ENCODE results near the gene SH3RF3. TPM values are rescaled to one million over a fixed set of nuclear protein-coding genes. Genes with fewer than 3 reads are reported as not detected.

Gene SH3RF3
- total and polyA plus RNA-seq, 10 of the 15 experiments (the other 5 are each of a cell fraction or from before 2014, with no cell fraction given), result 0.08 to 8.8 (median 2.3) TPM

DNA sequence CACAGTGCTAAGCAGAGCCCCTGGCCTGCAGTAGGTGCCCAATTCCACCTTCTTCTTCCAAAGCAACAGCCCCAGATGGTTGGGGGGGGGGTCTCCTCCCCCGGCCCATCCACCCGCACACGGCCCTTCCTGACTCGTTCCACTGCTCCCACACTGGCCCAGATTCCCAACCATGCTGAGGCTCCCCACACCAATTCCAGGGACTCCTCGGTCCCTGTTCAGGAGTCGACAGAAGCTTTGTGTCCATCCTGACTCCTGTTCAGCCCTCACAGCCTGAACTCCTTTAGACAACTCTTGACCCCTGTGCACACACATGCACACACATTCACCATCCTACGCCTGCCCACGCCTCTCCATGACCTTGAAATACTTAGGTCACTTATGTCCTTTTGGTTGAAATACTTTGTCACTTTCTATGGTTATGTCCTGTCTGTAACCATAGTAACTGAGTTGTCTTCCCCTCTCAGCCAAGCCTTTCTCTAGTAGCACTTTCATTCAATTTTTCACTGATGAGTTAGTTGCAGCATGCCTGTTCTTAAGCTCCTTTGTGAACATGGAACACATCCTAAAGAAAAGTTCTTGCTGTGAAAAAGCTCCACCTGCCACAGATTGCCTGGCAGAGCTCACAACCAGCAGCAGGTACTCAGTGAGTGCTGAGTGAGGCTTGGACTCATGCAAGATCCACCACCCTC lies 258.9 kb downstream of the SH3RF3 start:
- no TSS peak for BruUV-seq (replicated peaks)
- ATAC-seq (no peak), FAIRE-seq (no peak), DNase-seq (ENCODE audit: low read depth, low spot score) (no peak)
- no peak for TF ChIP-seq NFIC (IDR thresholded peaks at IDR 0.05; ENCODE audit: low read depth, low read length)
- peak; percentile 85 for TF ChIP-seq BMI1 (IDR thresholded peaks at IDR 0.05; ENCODE audit: borderline replicate concordance)
- Histone ChIP-seq H3K36me3 (ENCODE audit: control insufficient read depth in 2 of 2, insufficient read depth in 2 of 2, low read length in 1 of 2) (no peaks in the 10 kb centered on the region), H2AFZ (ENCODE audit: control insufficient read depth, low read depth, low read length) (no peak overlapping the region), H3K27me3 (replicated peaks in 1 of 2; ENCODE audit: control insufficient read depth in 2 of 2, insufficient read depth in 2 of 2, low read length in 1 of 2) (no peaks in the 10 kb centered on the region), H3K4me2 (ENCODE audit: control insufficient read depth, insufficient read depth) (no peak overlapping the region), H3K4me3 (no peak overlapping the region), H3K79me2 (ENCODE audit: control insufficient read depth, insufficient read depth, low read length) (no peaks in the 10 kb centered on the region), H3K4me1 (ENCODE audit: control insufficient read depth, insufficient read depth, low read length) (no peaks in the 10 kb centered on the region), H3K9ac (ENCODE audit: control insufficient read depth, insufficient read depth, low read length) (no peak overlapping the region), H3K27ac (ENCODE audit: control insufficient read depth, insufficient read depth) (no peak overlapping the region), H3K9me3 (replicated peaks; ENCODE audit: control insufficient read depth, insufficient read depth, low read length) (no peaks in the 10 kb centered on the region), H4K20me1 (ENCODE audit: control insufficient read depth, insufficient read depth) (no peaks in the 10 kb centered on the region)
- ChIA-PET POLR2A (no interaction called here), SMC1A (ENCODE audit: uncharacterized antibody, unreplicated experiment) (interaction anchor here (0.7 to 1.0 kb wide), 3 partner anchors 20 to 257 kb away, joined by 3 read pairs; no protein-coding TSS in a partner anchor), RAD21 (ENCODE audit: unreplicated experiment) (no interaction called here), CTCF (interaction anchor here (1.3 kb wide), 1 partner anchor 122 kb away, joined by 6 read pairs; no protein-coding TSS in a partner anchor)
- 37% methylated on average over 8 of the region's 8 CpGs for WGBS (ENCODE audit: insufficient coverage, insufficient replicate concordance, low lambda C conversion rate, missing lambda C conversion rate)
- in situ Hi-C loops (cut with MboI), result no loop called here
- intact Hi-C loops (cut with micrococcal nuclease; ENCODE audit: unreplicated experiment), result no loop called here

DNA sequence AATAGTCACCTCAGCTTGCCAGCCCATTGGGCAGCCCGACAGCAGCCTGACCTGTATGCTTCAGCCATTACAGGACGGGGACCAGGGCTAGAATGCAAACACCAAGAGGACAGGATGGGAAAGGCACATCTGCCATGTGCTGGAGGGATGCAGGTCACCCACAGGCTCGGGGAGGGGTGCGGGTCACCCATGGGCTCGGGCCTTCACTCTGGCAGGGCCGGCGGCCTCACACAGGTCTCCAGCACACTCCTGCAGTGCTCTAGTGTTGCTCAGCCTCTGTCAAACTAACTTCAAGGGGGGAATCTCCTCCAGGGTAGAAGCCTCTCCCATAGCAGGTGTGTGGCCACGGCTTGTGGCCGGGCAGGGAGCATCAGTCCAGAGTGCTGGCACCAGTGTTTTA lies 262.2 kb downstream of the SH3RF3 start:
- FAIRE-seq, result no peak
- ChIA-PET CTCF (no interaction called here), RAD21 (ENCODE audit: unreplicated experiment) (no interaction called here), POLR2A (no interaction called here), SMC1A (ENCODE audit: uncharacterized antibody, unreplicated experiment) (no interaction called here)
- Histone ChIP-seq H3K4me2 (ENCODE audit: control insufficient read depth, insufficient read depth) (no peak overlapping the region), H3K4me1 (ENCODE audit: control insufficient read depth, insufficient read depth, low read length) (no peaks in the 10 kb centered on the region; the same call in 1 of the 2 replicates), H3K4me3 (no peak overlapping the region), H4K20me1 (ENCODE audit: control insufficient read depth, insufficient read depth) (no peaks in the 10 kb centered on the region), H2AFZ (ENCODE audit: control insufficient read depth, low read depth, low read length) (no peak overlapping the region), H3K79me2 (ENCODE audit: control insufficient read depth, insufficient read depth, low read length) (no peaks in the 10 kb centered on the region), H3K27me3 (replicated peaks in 1 of 2; ENCODE audit: control insufficient read depth in 2 of 2, insufficient read depth in 2 of 2, low read length in 1 of 2) (no peaks in the 10 kb centered on the region), H3K9ac (ENCODE audit: control insufficient read depth, insufficient read depth, low read length) (no peak overlapping the region), H3K36me3 (ENCODE audit: control insufficient read depth in 2 of 2, insufficient read depth in 2 of 2, low read length in 1 of 2) (no peaks in the 10 kb centered on the region), H3K9me3 (replicated peaks; ENCODE audit: control insufficient read depth, insufficient read depth, low read length) (no peaks in the 10 kb centered on the region), H3K27ac (ENCODE audit: control insufficient read depth, insufficient read depth) (no peak overlapping the region)
- no TSS peak for BruUV-seq (replicated peaks)
- WGBS (ENCODE audit: insufficient coverage, insufficient replicate concordance, low lambda C conversion rate, missing lambda C conversion rate), result 36% methylated on average over 9 of the region's 9 CpGs
- no peak for ATAC-seq
- DNase-seq (ENCODE audit: low read depth, low spot score), result no peak
- intact Hi-C loops (cut with micrococcal nuclease; ENCODE audit: unreplicated experiment), result no loop called here
- in situ Hi-C loops (cut with MboI), result no loop called here
- TF ChIP-seq, protein P1, sequence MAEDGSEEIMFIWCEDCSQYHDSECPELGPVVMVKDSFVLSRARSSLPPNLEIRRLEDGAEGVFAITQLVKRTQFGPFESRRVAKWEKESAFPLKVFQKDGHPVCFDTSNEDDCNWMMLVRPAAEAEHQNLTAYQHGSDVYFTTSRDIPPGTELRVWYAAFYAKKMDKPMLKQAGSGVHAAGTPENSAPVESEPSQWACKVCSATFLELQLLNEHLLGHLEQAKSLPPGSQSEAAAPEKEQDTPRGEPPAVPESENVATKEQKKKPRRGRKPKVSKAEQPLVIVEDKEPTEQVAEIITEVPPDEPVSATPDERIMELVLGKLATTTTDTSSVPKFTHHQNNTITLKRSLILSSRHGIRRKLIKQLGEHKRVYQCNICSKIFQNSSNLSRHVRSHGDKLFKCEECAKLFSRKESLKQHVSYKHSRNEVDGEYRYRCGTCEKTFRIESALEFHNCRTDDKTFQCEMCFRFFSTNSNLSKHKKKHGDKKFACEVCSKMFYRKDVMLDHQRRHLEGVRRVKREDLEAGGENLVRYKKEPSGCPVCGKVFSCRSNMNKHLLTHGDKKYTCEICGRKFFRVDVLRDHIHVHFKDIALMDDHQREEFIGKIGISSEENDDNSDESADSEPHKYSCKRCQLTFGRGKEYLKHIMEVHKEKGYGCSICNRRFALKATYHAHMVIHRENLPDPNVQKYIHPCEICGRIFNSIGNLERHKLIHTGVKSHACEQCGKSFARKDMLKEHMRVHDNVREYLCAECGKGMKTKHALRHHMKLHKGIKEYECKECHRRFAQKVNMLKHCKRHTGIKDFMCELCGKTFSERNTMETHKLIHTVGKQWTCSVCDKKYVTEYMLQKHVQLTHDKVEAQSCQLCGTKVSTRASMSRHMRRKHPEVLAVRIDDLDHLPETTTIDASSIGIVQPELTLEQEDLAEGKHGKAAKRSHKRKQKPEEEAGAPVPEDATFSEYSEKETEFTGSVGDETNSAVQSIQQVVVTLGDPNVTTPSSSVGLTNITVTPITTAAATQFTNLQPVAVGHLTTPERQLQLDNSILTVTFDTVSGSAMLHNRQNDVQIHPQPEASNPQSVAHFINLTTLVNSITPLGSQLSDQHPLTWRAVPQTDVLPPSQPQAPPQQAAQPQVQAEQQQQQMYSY (CRISPR knock-in tag; IDR thresholded peaks at IDR 0.05), result no peak
- TF ChIP-seq BACH1 (IDR thresholded peaks at IDR 0.05; ENCODE audit: borderline replicate concordance) (no peak), CREM (IDR thresholded peaks at IDR 0.05; ENCODE audit: low read depth) (no peak), SUZ12 (IDR thresholded peaks at IDR 0.05; ENCODE audit: unreplicated experiment) (no peak), POLR2AphosphoS5 (IDR thresholded peaks at IDR 0.05; ENCODE audit: low read length) (no peak), JUND (IDR thresholded peaks at IDR 0.05; ENCODE audit: low read depth, low read length) (no peak)
- TF ChIP-seq, protein P2, sequence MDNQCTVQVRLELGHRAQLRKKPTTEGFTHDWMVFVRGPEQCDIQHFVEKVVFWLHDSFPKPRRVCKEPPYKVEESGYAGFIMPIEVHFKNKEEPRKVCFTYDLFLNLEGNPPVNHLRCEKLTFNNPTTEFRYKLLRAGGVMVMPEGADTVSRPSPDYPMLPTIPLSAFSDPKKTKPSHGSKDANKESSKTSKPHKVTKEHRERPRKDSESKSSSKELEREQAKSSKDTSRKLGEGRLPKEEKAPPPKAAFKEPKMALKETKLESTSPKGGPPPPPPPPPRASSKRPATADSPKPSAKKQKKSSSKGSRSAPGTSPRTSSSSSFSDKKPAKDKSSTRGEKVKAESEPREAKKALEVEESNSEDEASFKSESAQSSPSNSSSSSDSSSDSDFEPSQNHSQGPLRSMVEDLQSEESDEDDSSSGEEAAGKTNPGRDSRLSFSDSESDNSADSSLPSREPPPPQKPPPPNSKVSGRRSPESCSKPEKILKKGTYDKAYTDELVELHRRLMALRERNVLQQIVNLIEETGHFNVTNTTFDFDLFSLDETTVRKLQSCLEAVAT (IDR thresholded peaks at IDR 0.05), result no peak
- TF ChIP-seq, protein P3, sequence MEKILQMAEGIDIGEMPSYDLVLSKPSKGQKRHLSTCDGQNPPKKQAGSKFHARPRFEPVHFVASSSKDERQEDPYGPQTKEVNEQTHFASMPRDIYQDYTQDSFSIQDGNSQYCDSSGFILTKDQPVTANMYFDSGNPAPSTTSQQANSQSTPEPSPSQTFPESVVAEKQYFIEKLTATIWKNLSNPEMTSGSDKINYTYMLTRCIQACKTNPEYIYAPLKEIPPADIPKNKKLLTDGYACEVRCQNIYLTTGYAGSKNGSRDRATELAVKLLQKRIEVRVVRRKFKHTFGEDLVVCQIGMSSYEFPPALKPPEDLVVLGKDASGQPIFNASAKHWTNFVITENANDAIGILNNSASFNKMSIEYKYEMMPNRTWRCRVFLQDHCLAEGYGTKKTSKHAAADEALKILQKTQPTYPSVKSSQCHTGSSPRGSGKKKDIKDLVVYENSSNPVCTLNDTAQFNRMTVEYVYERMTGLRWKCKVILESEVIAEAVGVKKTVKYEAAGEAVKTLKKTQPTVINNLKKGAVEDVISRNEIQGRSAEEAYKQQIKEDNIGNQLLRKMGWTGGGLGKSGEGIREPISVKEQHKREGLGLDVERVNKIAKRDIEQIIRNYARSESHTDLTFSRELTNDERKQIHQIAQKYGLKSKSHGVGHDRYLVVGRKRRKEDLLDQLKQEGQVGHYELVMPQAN (conservative IDR thresholded peaks at IDR 0.05), result no peak

Data from GM12878 (cell line).